Hippocampal formation (tissue), 2 donors: ENCODE measurements around the gene TOPORS.
A peak's percentile ranks its signal among the peaks of the same experiment; 100 is the strongest.
"Not testable (repeated sequence)": the region's sequence is repeated elsewhere in the genome, so short reads cannot be mapped to it uniquely, and the experiment has no call there.

Experiments
- DNase-seq, 2 donors: peaks; one replicate each; lab custom pipeline; 2025; lab: John Stamatoyannopoulos, UW

TOPORS gene

DNA sequence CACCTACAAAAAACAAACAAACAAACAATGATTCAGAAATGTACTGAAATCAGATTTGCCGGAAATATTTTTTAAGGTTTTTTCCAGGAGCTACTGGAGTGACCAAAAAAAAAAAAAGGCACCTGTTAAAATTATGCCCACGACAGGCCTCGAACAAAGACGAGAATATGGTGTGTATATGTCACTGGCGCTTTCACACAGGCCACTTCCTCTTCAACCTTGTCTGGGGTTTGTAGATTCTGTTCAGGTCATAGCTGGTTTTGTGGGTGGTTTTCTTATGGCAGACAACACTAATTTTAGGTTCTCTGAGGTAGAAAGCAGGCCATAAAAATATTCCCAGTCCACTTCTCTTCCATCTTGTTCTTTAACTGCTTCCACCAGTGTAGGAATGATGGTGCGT, 13.6 kb upstream of the TOPORS start:
- DNase-seq, result no peak

DNA sequence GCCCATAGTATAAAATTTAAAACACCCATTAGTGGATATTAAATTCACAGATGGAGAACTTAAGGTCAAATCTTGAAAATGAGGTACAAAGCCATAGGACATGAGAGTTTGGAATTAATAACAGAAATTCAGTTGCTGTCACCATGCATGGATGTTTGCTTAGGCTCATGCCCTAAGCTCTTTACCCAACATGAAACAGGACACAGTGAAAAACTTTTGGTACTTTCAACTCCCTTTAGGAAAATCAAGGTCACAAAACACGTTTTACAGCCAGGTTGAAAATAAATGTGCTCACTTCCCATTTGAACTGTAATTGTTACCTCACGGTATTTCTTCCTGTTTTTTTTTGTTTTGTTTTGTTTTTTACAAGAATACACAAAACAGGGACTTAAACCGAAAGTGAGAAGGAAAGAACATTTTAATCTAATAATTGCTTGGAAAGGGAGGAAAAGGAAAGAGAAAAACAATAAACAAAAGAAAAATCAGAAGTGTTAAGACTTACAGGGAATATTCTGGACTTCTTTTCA, 6.1 kb upstream of the TOPORS start:
- no peak for DNase-seq

DNA sequence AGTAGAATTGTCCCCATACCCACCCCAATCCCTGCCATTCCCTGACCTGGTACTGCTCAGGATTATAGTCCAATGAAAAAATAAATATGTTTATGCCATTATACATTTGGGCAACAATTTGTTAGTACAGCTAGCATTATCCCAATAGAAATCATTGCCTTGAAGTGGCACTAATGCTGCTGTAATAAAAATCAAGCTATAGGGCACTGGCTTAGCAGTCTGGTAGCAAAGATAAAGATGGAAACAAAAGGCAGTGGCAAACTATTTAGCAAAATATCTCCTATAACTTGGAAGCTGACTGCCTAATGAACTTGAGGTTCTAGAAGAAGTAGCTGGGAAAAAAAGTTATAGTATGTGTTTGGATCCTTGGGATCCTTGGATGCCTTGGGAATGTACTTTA, 2.2 kb upstream of the TOPORS start:
- DNase-seq, result no peak

DNA sequence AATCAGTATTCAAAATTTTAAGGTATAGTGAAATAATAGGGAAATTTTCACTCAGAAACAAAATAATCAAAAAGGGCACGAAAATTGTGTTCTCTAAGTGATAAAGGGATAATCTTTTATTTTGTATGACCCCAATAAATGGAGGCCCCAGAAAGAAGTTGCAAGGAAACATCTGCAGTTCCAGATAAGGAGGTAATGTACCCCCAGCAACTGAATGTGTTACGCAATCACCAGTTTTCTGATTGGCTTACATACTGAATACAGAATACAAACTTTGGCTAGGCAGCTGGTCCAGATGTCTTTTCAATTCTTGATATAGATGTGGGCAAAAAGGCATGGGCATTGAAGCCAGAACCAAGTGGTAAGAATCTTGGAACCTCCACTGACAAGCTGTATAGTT, 1.7 kb upstream of the TOPORS start:
- no peak for DNase-seq

DNA sequence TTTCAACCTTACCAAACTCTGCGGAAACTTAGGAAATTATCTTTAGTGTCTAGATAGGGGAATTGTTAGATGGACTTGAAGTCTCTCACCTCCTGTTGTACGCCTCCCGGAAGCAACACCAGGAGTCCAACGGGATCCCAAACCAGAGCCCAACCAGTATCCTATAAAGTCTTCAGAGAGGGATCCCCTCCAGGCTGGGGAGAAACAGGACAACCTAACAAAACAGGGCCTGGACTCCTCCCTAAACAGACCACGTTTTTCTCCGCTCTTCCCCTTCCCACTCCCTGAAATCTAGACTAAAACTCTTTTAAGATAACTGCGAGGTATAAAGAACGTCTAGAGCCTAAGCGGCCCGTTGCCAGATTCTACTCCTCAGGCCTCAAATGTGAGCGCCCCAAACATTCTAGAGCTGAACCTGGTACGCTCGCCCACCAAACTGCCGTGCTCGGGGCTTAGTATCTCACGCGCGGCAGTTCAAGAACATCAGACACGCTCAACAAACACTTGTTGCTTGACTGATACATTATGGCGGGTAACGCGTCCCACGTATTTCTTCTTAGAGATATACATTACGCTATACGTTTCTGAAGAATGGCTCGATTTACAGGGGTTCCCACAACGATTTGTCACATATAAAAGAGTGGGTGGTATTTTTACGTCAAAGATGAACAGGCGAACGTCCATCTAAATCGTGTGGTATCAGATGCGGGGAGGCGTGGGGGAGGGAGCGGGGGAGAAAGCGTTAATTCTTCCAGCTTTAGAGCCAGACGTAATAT, 922 bp downstream of the TOPORS start:
- DNase-seq, result peak; percentile 61 to 67

DNA sequence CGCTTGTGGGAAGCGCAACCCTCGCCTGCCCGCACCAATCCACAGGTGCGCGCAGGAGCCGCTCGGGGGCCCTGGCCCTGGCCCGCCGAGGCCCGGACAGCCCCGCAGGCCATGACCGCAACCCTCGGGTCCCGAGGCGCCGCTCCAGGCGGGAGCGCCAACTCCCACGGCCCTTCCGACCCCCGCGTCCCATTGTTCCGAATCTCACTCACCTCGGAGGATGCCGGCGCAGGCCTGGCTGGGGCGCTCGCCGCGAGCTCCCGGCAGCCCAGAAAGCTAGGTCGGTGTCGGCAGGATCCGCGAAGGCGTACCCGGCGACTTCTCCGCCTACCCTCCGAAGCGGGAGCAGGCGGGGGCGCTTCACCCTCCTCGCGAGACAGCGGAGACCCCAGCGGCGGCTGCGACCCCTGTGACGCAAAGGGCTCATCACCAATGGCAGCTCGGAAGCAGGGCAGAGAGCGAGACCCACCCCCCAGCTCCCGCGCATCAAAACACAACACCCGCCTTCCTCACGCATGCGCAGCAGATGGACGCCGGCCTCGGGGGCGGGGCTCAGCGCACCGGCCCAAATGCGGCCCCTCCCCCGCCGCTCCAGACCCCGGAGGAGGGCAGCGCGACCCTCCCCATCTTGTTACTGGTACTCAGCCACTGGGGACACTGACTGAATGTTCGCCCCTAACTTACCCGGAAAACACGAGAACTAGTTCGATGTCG, 1.7 kb downstream of the TOPORS start:
- peak; percentile 87 to 88 for DNase-seq

DNA sequence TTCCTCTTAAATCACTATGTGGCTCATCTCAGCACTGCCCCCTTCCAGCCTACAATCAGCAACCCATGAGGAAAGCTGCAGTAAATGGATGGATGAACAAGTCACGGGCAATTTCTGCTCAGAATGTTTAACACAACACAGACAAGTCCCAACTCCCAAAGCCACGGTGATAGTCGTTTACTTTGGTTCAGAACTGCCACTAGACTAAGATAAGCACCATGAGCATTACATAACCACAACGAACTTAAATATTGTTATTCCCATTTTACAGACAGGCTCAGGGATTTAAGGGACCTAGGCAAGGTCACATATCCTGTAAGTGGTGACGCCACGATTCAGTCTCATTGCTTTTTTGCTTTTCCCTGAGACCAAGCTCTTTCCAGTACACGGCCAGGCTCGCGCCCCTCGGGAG, 2.2 kb downstream of the TOPORS start:
- peak in 1 of 2 donors; percentile 42 for DNase-seq

DNA sequence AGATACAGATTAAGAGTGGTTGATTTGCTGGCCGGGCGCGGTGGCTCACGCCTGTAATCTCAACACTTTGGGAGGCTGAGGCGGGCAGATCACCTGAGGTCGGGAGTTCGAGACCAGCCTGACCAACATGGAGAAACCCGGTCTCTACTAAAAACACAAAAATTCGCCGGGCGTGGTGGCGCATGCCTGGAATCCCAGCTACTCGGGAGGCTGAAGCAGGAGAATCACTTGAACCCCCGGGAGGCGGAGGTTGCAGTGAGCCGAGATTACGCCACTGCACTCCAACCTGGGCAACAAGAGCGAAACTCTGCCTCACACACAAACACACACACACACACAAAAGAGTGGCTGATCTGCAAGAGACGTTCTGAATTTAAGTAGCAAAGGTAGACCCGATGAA, 4.2 kb downstream of the TOPORS start:
- DNase-seq, result not testable (repeated sequence)

DNA sequence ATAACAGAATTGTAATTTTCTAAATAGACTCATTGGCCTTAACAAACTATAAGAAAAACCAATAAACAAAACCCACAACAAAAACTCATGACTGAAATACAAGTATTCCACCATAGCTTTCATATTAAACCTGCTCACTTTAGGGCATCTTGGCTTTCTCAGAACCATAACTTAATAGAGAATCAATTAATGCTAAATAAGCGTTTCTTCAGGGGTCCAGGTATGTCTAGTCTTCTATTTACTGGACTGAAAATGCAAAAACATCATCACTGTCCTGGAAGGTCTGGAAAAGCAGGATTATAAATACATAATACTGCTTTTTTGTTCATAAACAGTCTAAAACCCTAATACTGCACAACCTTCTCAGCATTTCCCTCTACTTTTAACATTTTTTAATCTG, 6.5 kb downstream of the TOPORS start:
- DNase-seq, result no peak

DNA sequence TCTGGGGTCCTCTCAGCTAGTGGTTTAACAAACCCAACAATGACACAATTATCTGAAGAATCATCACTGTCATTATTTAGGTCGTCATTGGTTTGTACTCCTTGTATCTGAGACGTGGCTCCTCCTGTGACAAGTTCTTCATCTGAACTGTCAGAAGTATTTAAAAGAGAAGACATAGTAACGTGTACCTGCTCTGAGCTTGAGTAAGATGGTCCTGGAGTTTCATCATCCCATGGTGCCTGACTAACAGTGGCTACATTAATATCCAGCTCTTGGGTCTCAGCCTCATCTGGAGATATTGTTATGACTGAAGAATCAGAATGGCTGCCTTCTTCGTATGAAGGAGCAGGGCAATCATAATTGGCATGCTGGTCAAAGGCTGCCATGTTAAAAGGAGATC, 9.3 kb downstream of the TOPORS start:
- no peak for DNase-seq

DNA sequence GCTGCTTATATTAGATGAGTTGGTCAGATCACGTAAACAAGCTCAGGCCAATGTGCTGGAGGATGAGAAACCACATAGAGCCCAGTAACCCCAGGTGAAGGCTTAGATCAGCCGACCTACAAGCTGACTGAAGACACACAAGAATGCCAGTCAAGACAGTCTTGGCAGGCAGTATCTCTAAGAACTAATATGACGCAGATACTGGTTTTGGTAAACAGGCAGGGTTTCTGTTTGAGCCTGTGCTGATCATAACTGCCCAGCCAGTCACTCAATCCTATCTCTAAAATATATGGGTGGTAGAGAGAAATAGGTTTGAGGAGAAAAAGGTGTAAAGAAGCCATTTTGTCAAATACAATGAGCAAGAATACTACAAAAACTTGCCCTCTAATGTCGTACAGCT, 18.6 kb downstream of the TOPORS start:
- no peak for DNase-seq

DNA sequence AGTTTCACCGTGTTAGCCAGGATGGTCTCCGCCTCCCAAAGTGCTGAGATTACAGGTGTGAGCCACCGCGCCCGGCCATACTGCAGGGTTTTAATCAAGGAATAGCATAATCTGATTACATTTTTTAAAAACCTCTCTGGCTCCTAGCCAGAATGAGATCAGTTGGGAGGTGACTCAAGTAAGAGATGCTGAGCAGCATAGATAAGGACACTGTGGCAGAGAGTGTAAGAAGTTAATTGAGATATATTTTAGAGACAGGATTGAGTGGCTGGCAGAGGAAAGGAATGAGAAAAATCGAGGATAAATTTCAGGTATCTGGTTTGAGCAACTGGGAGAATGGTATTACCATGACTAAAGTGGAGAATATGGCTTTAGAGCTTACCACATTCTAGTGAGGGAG, 19.1 kb downstream of the TOPORS start:
- no peak for DNase-seq

DNA sequence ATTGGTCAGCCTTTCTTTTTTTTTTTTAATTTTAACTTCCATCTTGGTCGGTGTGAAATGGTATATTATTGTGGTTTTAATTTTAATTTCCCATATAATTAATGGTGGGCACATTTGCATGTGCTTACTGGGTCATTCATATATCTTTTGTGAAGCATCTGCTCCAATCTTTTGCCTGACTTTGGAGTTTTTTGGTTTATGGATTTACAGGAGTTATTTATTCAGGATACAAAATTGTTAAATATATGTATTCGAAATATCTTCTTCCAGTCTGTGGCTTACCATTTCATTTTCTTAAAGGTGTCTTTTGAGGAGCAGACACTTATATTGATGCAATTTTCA, 25.7 kb downstream of the TOPORS start:
- DNase-seq, result no peak

DNA sequence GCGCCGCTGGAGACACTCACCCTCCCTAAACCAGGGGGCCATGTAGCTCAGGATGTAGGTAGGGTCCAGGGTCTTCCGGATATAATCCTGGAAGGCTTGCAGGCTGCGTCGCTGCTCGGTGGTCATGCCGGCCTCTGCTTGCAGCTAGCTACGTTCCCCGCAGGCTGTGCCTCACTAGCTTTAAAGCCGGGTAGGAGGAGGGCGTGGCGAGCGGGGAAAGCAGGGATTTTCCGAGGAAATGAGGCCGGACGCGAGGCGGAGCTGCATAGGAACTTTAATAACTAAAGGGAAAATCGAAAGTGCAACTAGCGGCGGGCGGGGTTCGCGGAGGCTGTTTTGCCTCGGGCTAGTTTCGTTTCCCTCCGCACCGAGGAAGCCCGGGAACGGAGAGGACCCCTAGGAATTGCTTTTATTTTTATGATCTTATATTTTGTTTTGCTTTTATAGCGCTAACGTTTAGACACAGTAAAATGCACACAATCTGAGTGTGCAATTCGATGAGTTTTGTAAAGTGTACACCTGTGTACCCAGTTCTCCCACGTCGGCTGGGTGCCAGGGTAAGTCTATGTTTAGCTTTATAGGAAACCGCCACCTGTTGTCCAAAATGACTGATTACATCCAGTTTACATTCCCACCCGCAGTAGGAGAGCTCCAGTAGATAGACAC, 26.2 kb downstream of the TOPORS start, which contains the start of gene RIGI:
Gene RIGI (minus strand): TSS at position 156 of the 666 bp plus-strand sequence. CDS start 30 bp downstream, at position 126.
- peak; percentile 80 to 81 for DNase-seq

DNA sequence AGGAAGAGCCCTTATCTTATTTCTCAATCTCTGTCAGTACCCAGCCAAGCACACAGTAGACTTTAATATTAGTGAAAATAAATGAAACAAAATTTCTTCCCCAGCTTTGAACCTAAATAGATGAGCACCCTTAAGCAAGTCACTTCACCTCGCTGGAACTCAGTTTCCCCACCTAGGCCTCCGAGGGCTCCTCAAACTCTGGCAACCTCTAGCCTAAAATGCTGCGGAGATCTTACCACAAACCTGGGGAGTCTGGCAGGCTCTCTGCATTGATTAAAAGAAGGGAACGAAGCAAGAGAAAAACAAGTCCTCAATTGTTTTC, 26.7 kb downstream of the TOPORS start:
- no peak for DNase-seq

DNA sequence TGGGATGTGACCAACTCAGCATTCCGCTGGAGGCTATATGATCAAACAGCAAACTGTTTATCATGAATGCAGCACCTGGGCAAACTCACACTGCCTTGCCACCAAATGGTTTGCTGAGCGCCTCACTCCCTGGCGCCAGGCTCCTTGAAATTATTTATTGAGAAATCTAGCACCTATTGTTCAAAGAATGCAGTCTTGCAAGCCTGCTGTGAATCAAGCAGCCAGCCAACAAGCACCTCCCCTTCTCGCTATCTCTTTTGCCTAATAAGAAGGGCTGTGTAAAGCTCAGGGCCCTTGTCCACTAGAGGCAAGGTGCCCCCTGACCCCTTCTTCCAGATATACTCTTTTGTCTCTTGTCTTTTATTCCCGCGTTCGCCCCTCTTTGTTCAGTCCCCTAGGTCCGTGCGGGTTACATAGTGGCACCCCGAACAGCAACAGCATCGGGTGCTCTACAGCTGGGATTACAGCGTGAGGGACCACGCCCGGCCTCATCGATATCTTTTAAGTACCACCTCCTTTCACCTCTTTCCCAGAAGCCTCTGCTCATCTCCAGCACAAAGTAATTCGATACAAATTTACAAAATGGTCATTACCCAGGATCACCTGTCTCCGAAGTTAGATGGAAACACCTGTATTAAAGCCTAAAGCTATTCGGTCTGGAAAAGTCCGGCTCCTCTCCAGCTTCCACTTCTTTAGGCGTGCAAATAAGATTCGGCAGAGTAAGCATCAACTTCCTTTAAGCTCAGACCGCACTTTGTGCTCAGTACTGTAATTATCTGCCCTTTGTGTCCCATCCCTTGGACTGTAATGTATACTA, 27.3 kb downstream of the TOPORS start:
- DNase-seq, result no peak

DNA sequence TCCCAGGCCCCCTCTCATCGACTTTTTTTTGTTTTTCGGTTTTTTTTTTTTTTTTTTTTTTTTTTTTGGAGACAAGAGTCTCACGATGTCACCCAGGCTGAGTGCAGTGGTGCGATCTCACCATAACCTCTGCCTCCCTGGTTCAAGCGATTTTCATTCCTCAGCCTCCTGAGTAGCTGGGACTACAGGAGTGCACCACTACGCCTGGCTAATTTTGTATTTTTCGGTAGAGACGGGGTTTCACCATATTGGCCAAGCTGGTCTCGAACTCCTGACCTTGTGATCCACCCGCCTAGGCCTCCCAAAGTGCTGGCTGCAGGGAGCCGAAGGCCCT, 27.9 kb downstream of the TOPORS start:
- not testable (repeated sequence) for DNase-seq

DNA sequence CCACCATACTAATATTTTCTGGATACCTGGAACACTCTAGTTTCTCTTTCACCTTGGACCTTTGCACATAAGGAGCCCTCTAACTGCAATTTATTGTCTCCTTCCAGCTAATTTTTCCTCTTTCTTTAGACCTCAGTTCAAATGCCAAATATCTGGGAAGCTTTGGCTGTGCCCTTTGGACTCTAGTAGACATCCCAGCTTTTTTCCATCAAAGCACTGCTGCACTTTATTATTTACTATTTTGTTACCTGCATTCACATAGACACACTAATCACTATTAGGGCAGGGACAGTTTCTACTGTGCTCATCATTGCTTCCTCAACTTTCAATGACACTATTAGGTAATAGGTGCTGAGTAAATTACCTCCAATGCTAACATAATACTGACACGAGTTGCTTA, 28.5 kb downstream of the TOPORS start:
- no peak for DNase-seq

DNA sequence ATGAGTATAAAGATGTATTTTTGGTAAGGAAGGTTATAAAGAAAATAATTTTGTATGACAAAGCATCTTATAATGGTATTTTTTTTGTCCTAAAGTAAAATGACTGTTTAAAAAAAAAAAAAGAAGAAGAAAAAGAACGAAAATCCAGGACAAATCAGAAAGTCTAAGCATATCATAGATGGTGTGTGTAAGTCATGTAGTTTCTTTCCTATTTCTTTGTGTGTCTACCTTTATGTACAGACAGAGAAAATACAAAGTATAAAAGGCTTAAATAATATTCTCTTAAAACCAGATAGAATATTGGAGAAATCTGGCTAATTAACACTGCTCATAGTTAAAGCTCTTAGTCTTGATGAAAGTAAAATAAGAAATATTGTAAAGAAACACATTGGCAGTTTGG, 34.1 kb downstream of the TOPORS start:
- DNase-seq, result no peak

DNA sequence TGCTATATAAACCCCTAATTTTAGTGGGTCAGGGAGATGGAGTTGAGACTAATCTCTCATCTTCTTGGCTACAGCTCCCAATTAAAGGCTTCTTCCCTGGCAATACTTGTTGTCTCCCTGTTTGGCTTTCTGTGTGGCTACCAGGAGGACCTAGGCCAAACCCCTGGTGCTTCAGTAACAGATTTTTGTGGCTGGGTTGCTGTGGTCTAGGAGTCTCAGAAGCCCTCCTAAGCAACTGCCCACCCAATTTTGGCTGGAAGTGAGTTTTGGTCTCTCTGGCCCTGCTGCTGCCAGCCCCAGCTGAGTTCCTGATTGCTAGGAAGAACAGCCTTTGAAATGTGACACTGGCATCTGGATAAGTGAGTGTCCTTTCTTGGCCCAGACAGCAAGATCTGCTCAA, 36.1 kb downstream of the TOPORS start:
- no peak for DNase-seq

DNA sequence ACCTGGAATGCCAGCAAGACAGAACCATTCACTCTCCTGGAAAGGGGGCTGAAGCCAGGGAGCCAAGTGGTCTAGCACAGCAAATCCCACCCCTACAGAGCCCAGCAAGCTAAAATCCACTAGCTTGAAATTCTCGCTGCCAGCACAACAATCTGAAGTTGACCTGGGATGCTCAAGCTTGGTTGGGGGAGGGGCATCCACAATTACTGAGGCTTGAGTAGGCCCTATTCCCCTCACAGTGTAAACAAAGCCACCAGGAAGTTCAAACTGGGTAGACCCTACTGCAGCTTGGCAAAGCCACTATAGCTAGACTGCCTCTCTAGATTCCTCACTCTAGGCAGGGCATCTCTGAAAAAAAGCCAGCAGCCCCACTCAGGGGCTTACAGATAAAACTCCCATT, 43.7 kb downstream of the TOPORS start:
- DNase-seq, result no peak

DNA sequence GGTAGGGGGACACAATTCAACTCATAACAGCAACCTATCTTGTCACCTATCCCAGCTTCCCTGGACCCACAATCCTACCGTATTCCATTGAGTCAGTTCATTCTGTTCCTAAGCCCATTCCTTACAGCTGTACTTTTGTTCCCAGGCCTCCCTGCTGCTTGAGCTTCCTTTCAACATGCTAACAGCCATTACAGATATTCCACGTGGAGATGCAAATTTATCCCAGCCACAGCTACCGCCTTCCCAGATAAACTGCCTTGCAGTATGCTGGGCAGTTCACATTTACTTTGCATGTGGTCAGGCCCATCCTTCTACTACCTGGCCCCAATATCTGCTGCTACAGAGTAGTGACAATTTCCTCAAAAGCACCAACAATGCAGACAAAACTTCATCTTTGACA, 49.4 kb downstream of the TOPORS start:
- DNase-seq, result no peak
